Thyroid gland (tissue), 4 donors: ENCODE results near the gene NUFIP1.

ENCODE experiments used
- CTCF ChIP-seq, 6 experiments: fragments of 200-600 bp in 3 of 6; fragments of 450-650 bp in 3 of 6; sonication (generic) in 3 of 6; IDR thresholded peaks; one replicate each; pipeline ENCODE4 v1.5.1; 2016 to 2019; ENCODE audit warnings: antibody characterized with exemption in 6 of 6, mild to moderate bottlenecking in 2 of 6, inconsistent platforms in 1 of 6, moderate library complexity in 1 of 6
- POLR2A ChIP-seq, 2 donors: fragments of 450-650 bp; IDR thresholded peaks; one replicate each; pipeline ENCODE4 v1.6.1; 2017; ENCODE audit warnings: antibody characterized with exemption in 2 of 2, mild to moderate bottlenecking in 2 of 2, moderate library complexity in 1 of 2

DNA sequence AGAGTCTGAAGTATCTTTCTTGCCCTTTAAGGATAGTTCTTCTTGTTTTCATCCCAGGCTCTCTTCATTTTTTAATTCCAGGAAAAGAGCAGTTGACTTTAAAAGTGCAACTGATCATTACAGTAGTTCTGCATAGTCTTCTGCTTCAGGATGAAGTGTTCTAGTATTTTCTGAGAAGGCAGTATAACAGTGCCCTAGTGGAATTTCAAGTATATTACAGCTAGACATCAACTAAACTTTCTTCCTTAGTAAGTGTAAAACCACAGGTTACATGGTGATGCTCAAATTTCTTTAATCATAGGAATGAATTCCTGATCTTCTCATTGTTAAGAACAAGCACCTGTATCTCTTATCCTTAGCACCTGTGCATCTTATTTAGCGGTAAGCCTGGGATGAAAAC lies 10.9 kb downstream of the NUFIP1 start:
- TF ChIP-seq POLR2A (IDR thresholded peaks at IDR 0.05): no peak
- no peak for TF ChIP-seq CTCF (IDR thresholded peaks at IDR 0.05)
